Peyer's patch (tissue), 4 donors: ENCODE data around the gene PPP1R37.

Experiments
- CTCF ChIP-seq, 6 experiments: fragments of 450-650 bp in 4 of 6; fragments of 200-600 bp in 2 of 6; sonication (generic) in 1 of 6; IDR thresholded peaks; one replicate each; pipeline ENCODE4 v1.5.1; 2017 to 2019; ENCODE audit warnings: antibody characterized with exemption in 6 of 6, mild to moderate bottlenecking in 3 of 6, moderate library complexity in 1 of 6
- POLR2A ChIP-seq, 2 donors: fragments of 450-650 bp; IDR thresholded peaks; one replicate each; pipeline ENCODE4 v1.5.1; 2017; ENCODE audit warnings: antibody characterized with exemption in 2 of 2, mild to moderate bottlenecking in 2 of 2, moderate library complexity in 2 of 2

- TF ChIP-seq CTCF (IDR thresholded peaks at IDR 0.05) = no peak
- TF ChIP-seq POLR2A (IDR thresholded peaks at IDR 0.05) = no peak
Observed at GRCh38 chr19:45191375-45191774, 98.4 kb downstream of the PPP1R37 start.
